ENCODE results near the gene CMTM4.

CMTM4 gene

GRCh38 chr16:66696669-66697630, at the start of gene CMTM4:
TSS of gene CMTM4 (minus strand) at chr16:66696743. CDS start at chr16:66696525, 218 bp downstream.
- peak; percentile 49 to 71 for DNase-seq (ENCODE audit: low read depth in 1 of 2, low spot score in 1 of 2)

GRCh38 chr16:66746048-66746447, 49.5 kb upstream of the CMTM4 start:
- no peak for DNase-seq (ENCODE audit: low read depth in 1 of 2, low spot score in 1 of 2)

DNA sequence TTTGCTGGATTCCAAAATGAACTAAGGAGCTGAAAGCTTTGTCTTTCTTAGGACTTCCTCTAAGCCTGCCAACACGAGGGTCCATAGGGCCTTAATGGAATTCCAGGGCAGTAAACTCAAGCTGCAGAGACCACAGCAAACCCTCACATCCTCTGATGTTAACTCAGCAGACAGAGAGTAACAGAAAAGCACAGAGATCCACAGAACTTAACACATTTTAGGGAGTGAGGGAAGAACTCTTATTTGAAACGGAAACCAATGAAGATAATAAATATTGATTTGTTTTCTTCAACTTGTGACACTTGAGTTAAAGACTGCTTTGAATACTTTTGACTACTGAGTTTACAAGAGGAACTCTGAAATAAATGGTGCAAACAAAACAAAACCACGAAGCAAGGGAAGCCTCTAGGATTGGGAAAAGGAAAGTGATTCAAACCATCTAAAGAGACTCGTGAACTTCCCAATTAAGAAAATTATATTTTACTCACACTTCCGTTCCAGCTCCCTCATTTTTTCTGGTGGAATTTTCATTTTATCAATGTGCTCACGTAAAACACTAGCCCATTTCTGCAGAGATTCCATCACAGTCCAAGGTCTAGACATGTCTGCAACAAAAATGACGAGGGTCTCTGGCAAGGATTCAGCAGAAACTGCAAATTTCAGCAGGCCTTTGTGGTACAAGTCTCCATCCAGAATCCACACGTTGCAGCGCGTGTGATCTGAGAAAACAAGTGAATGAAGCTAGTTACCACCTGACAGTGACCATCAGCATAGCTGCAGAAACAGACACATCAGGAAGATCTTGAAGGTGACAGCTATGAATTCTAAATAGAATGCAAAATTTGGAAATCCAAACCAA, 45.6 kb upstream of the CMTM4 start:
- no peak for DNase-seq (ENCODE audit: low read depth in 1 of 2, low spot score in 1 of 2)

- DNase-seq (ENCODE audit: low read depth in 1 of 2, low spot score in 1 of 2): no peak
Measured at GRCh38 chr16:66741169-66741900, 44.8 kb upstream of the CMTM4 start.

- DNase-seq (ENCODE audit: low read depth in 1 of 2, low spot score in 1 of 2): no peak
Measured at GRCh38 chr16:66740533-66740932, 44.0 kb upstream of the CMTM4 start.

DNA sequence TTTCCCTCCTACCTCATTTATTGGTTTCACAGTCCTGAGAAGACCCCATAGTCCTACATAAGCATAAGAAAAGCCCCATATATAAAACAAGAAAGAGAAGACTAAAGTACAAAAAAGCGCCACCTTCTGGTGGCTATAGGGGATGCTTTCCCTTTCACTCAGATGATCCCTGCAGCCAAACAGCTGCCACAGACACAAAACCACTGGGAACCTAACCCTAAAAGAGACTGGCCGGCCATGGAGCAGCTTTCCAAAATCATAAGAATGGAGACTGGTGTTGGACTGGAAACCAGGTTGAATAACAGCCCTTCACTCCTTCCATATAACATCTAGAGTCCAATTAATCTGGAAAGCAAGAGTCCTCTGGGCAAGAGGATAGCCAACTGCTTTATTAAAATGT, 43.5 kb upstream of the CMTM4 start:
- DNase-seq (ENCODE audit: low read depth in 1 of 2, low spot score in 1 of 2): no peak

- DNase-seq (ENCODE audit: low read depth in 1 of 2, low spot score in 1 of 2): no peak
Measured at GRCh38 chr16:66735891-66736290, 39.3 kb upstream of the CMTM4 start.

- no peak for DNase-seq (ENCODE audit: low read depth in 1 of 2, low spot score in 1 of 2)
Measured at GRCh38 chr16:66731101-66731500, 34.6 kb upstream of the CMTM4 start.

- no peak for DNase-seq (ENCODE audit: low read depth in 1 of 2, low spot score in 1 of 2)
Measured at GRCh38 chr16:66728804-66729203, 32.3 kb upstream of the CMTM4 start.

DNA sequence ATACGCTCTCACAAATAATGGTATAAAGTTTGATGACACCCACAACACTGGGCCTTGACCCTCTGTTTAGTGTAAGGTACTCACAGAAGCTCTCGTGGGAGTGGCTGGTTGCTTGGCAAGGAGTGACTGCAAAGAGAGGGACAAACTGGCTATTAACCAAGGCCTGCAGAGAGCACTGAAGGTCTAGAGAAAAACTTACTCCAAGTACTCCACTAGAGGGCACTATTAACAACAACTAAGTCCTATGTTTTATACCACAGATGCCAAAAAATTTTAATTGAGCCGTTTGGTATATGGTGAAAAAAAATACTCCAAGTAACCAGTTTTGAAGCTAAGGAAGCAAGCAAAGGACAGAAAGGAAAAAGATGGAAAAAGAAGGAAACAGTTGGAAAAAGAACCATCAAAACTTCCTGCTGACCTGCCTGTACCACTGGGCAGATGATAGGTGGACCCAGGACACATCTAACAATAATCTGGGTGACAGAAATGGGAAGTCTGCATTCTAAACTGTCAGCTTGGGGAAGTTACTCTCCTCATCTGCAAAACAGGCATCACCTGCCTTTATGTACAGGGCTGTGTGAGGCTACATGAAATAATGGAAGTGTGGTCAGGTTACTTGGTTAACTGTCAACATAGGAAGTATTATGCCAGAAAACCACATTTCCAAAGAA, 31.7 kb upstream of the CMTM4 start:
- no peak for DNase-seq (ENCODE audit: low read depth in 1 of 2, low spot score in 1 of 2)

GRCh38 chr16:66720766-66721165, 24.2 kb upstream of the CMTM4 start:
- DNase-seq (ENCODE audit: low read depth in 1 of 2, low spot score in 1 of 2): no peak

- no peak for DNase-seq (ENCODE audit: low read depth in 1 of 2, low spot score in 1 of 2)
Measured at GRCh38 chr16:66719246-66719645, 22.7 kb upstream of the CMTM4 start.

DNA sequence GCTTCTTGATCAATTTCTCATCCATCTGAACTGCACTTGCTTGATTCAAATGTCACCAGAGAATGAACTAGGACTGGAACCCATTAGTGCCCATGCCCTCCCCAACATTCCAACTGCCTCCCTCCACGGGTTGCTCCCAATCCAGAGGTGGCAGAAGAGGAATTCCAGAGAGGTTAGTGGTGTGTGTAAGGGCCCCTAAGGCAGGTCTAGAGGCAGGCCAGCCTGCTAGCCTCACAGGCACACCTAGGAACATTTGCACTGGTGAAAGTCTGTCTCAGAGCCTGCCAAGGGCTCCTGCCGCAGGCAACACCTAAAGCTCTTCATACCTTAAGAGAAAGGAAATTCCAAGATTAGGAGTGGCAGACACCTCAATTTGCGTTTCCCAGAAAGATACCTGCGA, 21.2 kb upstream of the CMTM4 start:
- no peak for DNase-seq (ENCODE audit: low read depth in 1 of 2, low spot score in 1 of 2)

DNA sequence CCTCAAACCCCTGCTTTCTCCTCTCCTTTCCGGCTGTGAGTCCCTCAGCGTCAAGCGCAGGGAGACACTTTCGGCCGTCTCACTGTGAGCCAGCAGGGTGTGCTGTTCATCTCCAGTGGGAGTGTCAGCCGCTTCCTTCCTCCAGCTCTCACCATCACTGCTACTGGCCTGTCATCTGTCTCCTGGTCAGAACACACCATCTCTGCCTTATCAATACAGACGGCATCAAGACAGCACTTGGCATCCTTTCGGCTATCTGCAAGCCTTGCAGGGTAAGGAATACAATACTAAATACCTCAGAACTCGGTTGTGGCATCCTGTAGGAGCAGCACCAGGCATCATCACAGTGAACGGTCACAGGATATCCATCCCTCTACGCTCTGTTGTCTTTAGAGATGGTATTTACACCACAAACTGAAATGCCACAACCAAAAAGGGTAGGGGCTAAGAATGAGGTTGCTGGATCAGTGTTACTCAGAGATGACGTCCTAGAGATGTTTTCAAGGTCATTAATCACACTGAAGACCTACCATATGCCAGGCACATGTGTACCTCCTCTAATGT, 20.7 kb upstream of the CMTM4 start:
- no peak for DNase-seq (ENCODE audit: low read depth in 1 of 2, low spot score in 1 of 2)

DNA sequence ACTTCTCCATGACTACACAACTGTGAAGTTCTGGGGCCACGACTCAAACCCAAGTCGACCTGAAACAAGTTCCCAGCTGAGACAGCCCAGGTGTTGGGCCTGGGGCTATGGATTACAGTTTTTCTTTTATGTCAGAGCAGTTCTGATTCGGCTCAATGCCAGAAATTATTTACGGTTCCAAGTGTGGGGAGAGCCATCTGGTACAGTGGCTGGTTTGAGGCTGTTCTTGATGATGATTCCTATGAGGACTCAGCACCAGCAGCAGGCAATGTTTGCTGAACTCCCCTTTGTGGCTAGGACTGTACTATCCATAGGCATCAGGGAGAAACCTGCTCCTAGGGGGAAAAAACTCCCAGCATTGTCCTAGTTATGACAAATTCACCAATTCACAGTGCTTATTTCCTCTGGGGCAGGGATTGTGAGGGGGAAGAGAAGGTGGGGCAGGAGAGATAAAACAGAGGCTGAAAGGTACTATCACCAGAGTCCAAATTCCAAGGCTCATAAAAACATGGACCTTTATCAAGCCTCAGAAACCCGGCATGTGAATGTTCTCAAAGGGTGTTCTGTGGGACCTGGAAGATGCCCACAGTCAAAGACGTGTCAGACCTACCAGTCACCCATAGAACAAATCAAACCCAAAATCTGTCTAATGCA, 18.2 kb upstream of the CMTM4 start:
- no peak for DNase-seq (ENCODE audit: low read depth in 1 of 2, low spot score in 1 of 2)

DNA sequence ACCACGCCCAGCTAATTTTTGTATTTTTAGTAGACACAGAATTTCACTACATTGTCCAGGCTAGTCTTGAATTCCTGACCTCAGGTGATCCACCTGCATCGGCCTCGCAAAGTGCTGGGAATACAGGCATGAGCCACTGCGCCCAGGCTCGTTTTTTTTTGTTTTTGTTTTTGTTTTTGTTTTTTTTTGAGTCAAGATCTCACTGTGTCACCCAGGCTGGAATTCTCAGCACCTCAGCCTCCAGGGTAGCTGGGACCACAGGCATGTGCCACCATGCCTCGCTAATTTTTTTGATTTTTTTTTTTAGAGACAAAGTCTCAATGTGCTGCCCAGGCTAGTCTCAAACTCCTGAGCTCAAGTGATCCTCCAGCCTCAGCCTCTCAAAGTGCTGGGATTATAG, 17.5 kb upstream of the CMTM4 start:
- DNase-seq (ENCODE audit: low read depth in 1 of 2, low spot score in 1 of 2): no peak

DNA sequence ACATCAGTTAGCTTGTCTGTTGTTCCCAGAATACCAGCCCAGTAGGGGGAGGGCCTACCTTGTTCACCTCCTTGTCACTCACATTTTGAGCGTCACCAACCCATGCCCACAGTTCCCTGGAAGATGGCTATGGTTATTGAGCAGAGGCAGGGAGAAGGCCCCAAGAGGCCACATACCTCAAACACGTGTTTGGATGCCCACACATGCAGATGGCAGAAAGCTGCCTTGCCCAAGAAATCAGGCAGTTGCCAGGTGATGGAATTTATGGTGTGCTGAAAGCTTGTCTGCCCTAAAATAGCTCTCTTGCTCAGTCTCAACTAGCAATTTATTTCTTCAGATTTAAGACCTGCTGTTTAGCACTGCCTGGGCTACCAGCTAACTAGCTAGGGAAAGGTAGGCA, 16.5 kb upstream of the CMTM4 start:
- no peak for DNase-seq (ENCODE audit: low read depth in 1 of 2, low spot score in 1 of 2)

DNA sequence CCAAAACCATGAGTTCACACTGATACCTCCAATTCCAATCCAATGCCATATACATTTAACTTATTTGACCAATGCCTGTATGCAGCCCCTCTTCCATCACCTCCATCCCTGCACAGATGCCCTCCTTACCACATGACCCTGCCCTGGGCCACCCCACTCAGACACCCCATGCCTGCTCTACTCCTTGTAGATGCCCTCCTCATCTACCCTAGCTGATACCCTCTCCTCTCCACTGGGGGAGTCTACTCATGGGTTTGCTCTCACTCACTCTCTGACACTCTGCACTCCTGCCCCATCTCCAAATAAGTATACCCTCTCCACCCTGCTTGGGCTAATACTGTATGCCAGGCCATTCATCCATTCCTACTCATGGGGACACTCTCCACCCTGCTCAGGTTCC, 16.0 kb upstream of the CMTM4 start:
- no peak for DNase-seq (ENCODE audit: low read depth in 1 of 2, low spot score in 1 of 2)

- DNase-seq (ENCODE audit: low read depth in 1 of 2, low spot score in 1 of 2): no peak
Measured at GRCh38 chr16:66711581-66711980, 15.0 kb upstream of the CMTM4 start.

DNA sequence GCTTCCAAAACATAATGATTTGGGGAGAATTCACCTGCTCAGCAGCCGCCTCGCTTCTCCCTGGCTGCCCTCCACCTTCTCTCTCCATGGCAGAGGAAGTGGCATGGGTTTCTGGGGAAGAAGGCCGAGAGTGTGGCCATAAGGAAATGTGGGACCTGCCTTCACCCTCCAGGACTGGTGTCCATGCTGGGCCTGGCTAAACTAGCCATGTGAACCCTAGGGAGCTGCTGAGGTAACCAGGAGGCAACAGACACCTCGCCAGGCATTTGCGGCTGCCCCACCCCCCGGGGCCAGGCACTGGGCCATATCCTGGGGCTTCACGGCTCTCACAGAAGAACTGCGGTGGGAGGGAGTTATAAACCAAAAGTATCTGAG, 9.9 kb upstream of the CMTM4 start:
- no peak for DNase-seq (ENCODE audit: low read depth in 1 of 2, low spot score in 1 of 2)

Data from activated T-helper 1 cell treated with anti-CD3 and anti-CD28 coated beads, Interleukin-2, amount 50 U/mL, for 16 hours (primary cell).